B cell (primary cell): Measurements from ENCODE around the gene SLC7A5. TPM values are rescaled to one million over a fixed set of nuclear protein-coding genes. Genes with fewer than 3 reads are reported as not detected.
"Not testable (repeated sequence)": the region's sequence is repeated elsewhere in the genome, so short reads cannot be mapped to it uniquely, and the experiment has no call there.

Experiments used
- ATAC-seq: fragments of 200-7000 bp; cut with Tn5 transposase; one replicate; pipeline ENCODE4 v1.10.0; 2021; ENCODE audit warnings: low read depth, mild to moderate bottlenecking, moderate number of reproducible peaks, moderate library complexity
- CTCF ChIA-PET: fragments of 350-600 bp; sonication (Branson Sonifier 250); formaldehyde crosslinking; loops from one replicate; lab custom pipeline; 2021; ENCODE audit warnings: antibody characterized with exemption, inconsistent platforms; lab: Charles Lee
- POLR2A ChIA-PET: fragments of 350-600 bp; sonication (Branson Sonifier 250); formaldehyde crosslinking; loops from one replicate; lab custom pipeline; 2021; ENCODE audit warnings: antibody characterized with exemption; lab: Charles Lee
- DNase-seq: peaks from one replicate; pipeline ENCODE4 v3.0.0; 2013
- H2AFZ ChIP-seq: 2 replicates; pipeline ENCODE4 v1.6.1; 2012; ENCODE audit warnings: mild to moderate bottlenecking, low read depth, low read length; ENCODE audit not compliant: insufficient read depth, poor library complexity, severe bottlenecking
- H3K27ac ChIP-seq, 2 donors: 1 replicate in 1 of 2; 2 replicates in 1 of 2; pipeline ENCODE4 v1.5.1; 2012 to 2013; ENCODE audit warnings: low read length in 2 of 2, mild to moderate bottlenecking in 2 of 2, moderate library complexity in 1 of 2
- H3K27me3 ChIP-seq, 4 experiments: fragments of 200-600 bp in 1 of 4; sonication (generic) in 1 of 4; replicated peaks in 1 of 4; 1 replicate in 2 of 4; 2 replicates in 2 of 4; pipeline versions ENCODE4 v1.6.1 to v1.7.0; 2013 to 2016; ENCODE audit warnings: low read length in 3 of 4, mild to moderate bottlenecking in 2 of 4, mixed read lengths in 1 of 4, moderate library complexity in 1 of 4; ENCODE audit not compliant: insufficient read depth in 4 of 4, control insufficient read depth in 3 of 4; ENCODE audit errors: control extremely low read depth in 1 of 4
- H3K36me3 ChIP-seq, 2 experiments: replicated peaks in 1 of 2; 1 replicate in 1 of 2; 2 replicates in 1 of 2; pipeline versions ENCODE4 v1.6.1 to v1.7.1; 2013; ENCODE audit warnings: low read length in 1 of 2; ENCODE audit not compliant: insufficient read depth in 2 of 2, control insufficient read depth in 1 of 2; ENCODE audit errors: control extremely low read depth in 1 of 2, extremely low read depth in 1 of 2
- H3K4me1 ChIP-seq, 2 donors: fragments of 200-600 bp in 1 of 2; sonication (generic) in 1 of 2; 1 replicate in 1 of 2; 2 replicates in 1 of 2; pipeline versions ENCODE4 v1.5.1 to v1.6.1; 2013 to 2017; ENCODE audit warnings: low read length in 2 of 2; ENCODE audit not compliant: control insufficient read depth in 2 of 2, insufficient read depth in 2 of 2
- H3K4me2 ChIP-seq: replicated peaks from 2 replicates; pipeline ENCODE3; 2012; ENCODE audit warnings: mild to moderate bottlenecking, low read depth, low read length; ENCODE audit not compliant: poor library complexity, severe bottlenecking
- H3K4me3 ChIP-seq, 5 experiments: fragments of 200-600 bp in 1 of 5; sonication (generic) in 1 of 5; 1 replicate in 3 of 5; 2 replicates in 2 of 5; pipeline versions ENCODE4 v1.5.1 to v1.7.0; 2011 to 2016; ENCODE audit warnings: low read length in 4 of 5, mild to moderate bottlenecking in 4 of 5, low read depth in 2 of 5, control low read depth in 1 of 5, moderate library complexity in 1 of 5; ENCODE audit not compliant: insufficient read depth in 1 of 5; ENCODE audit errors: control extremely low read depth in 1 of 5, extremely low read depth in 1 of 5
- H3K79me2 ChIP-seq: fragments of 200-600 bp; sonication (generic); one replicate; pipeline ENCODE4 v1.6.0; 2016; ENCODE audit warnings: low read length; ENCODE audit not compliant: control insufficient read depth, insufficient read depth
- H3K9ac ChIP-seq: fragments of 200-600 bp; sonication (generic); 2 replicates; pipeline ENCODE4 v1.6.1; 2017; ENCODE audit warnings: mild to moderate bottlenecking, low read length, moderate library complexity
- H3K9me3 ChIP-seq, 3 donors: one replicate each; pipeline versions ENCODE4 v1.6.1 to v1.7.1; 2013; ENCODE audit warnings: low read length in 2 of 3; ENCODE audit not compliant: control insufficient read depth in 2 of 3, insufficient read depth in 1 of 3; ENCODE audit errors: control extremely low read depth in 1 of 3
- H4K20me1 ChIP-seq: 2 replicates; pipeline ENCODE4 v1.6.0; 2012; ENCODE audit warnings: mild to moderate bottlenecking, low read length; ENCODE audit not compliant: insufficient read depth, control insufficient read depth, poor library complexity, severe bottlenecking
- H3K27ac Mint-ChIP-seq: one replicate; pipeline ENCODE4 v1.8.0; 2021; ENCODE audit warnings: mixed read lengths
- H3K27me3 Mint-ChIP-seq: one replicate; pipeline ENCODE4 v1.8.0; 2021; ENCODE audit warnings: mixed read lengths
- H3K4me1 Mint-ChIP-seq: one replicate; pipeline ENCODE4 v1.8.0; 2021; ENCODE audit warnings: mixed read lengths
- H3K4me3 Mint-ChIP-seq: one replicate; pipeline ENCODE4 v1.8.0; 2021; ENCODE audit warnings: mixed read lengths
- H3K9me3 Mint-ChIP-seq: one replicate; pipeline ENCODE4 v1.8.0; 2022; ENCODE audit warnings: mixed read lengths; ENCODE audit not compliant: insufficient read depth
- WGBS: methylation state at CpG from one replicate; pipeline ENCODE4 v1.1.5; 2013; ENCODE audit warnings: missing lambda C conversion rate; ENCODE audit not compliant: insufficient coverage; 5-methylcytosine and 5-hydroxymethylcytosine counted together
- intact Hi-C: fragments of 100-400 bp; cut with micrococcal nuclease; formaldehyde crosslinking; loops from one replicate; pipeline ENCODE4 v1.10.0; 2022
- polyA plus RNA-seq: library from polyadenylated mRNA; depleted of rRNA; stranded (reverse); fragments of >200 nt; gene quantifications from 2 replicates; pipeline ENCODE4 v1.2.3, GENCODE V29; 2012
- total RNA-seq, 2 donors: library from RNA; stranded (reverse); fragments of 120-200 nt in 1 of 2; gene quantifications; 1 replicate in 1 of 2; 2 replicates in 1 of 2; pipeline versions ENCODE4 v1.2.3 to v1.2.4, GENCODE V29; 2013 to 2022

The SLC7A5 gene
- total and polyA plus RNA-seq, 2 donors (not counting 1 experiment from before 2014, with no cell fraction given) = 2.5 to 20.9 TPM

- DNase-seq, H3K9ac ChIP-seq, H3K9me3 ChIP-seq, H3K4me3 ChIP-seq, H3K9me3 Mint-ChIP-seq, intact Hi-C loops, H3K27ac ChIP-seq, H3K27me3 ChIP-seq, H4K20me1 ChIP-seq, H3K27ac Mint-ChIP-seq, H3K4me1 ChIP-seq, H3K4me2 ChIP-seq, H3K36me3 ChIP-seq, H2AFZ ChIP-seq, H3K79me2 ChIP-seq, POLR2A ChIA-PET, H3K4me3 Mint-ChIP-seq, H3K4me1 Mint-ChIP-seq, ATAC-seq: not testable (repeated sequence)
- 82% methylated on average over 2 of the region's 5 CpGs for WGBS
- peaks cover 12% of the 10 kb centered on the region for H3K27me3 Mint-ChIP-seq
- CTCF ChIA-PET = interaction anchor here (0.9 to 2.4 kb wide), 3 partner anchors 30 to 533 kb away, joined by 3 to 17 read pairs (median 3); no protein-coding TSS in a partner anchor
Measured at GRCh38 chr16:87904963-87905362, 35.7 kb upstream of the SLC7A5 start.

GRCh38 chr16:87900489-87900888, 31.2 kb upstream of the SLC7A5 start:
- H3K9me3 ChIP-seq, H3K27me3 ChIP-seq, H3K9me3 Mint-ChIP-seq, H3K9ac ChIP-seq, H3K36me3 ChIP-seq, ATAC-seq, intact Hi-C loops, DNase-seq, H3K27ac Mint-ChIP-seq, POLR2A ChIA-PET, H3K4me2 ChIP-seq, H3K79me2 ChIP-seq, H3K4me1 ChIP-seq, H3K4me3 Mint-ChIP-seq, H2AFZ ChIP-seq, H3K4me3 ChIP-seq, H4K20me1 ChIP-seq, H3K27ac ChIP-seq, H3K4me1 Mint-ChIP-seq: not testable (repeated sequence)
- CTCF ChIA-PET = interaction anchor here (0.9 kb wide), 1 partner anchor 121 kb away, joined by 3 read pairs; no protein-coding TSS in a partner anchor
- H3K27me3 Mint-ChIP-seq = peaks cover 23% of the 10 kb centered on the region
- WGBS = 95% methylated on average over 5 of the region's 12 CpGs
